Measurements from ENCODE around the gene TRIM29. TPM values are rescaled to one million over a fixed set of nuclear protein-coding genes. Genes with fewer than 3 reads are reported as not detected.

The TRIM29 gene
- total and polyA plus RNA-seq, 2 of the 4 experiments (the other 2 are of a cell fraction) = not detected

DNA sequence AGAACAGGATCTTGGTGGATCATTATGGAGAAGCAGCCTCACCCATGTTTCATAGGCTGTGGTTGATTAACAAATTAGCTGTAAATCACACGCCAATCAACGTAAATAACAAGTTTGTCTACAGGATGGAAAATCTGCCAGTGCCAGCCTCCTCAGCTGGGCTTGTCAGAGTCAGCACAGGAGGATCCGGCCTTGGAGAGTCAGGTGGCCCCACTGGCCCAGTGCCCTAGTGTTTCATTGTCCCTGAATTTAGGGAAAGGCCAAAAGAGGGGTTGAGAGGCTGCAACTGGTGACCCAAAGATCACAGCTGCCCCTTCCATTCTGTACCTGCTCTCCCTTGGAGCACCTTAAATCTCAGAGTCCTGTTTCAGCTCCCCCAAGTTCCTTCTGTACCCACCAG lies 42.4 kb downstream of the TRIM29 start:
- no peak overlapping the region for H3K23ac ChIP-seq (ENCODE audit: low read depth, low read length)
- H2BK120ac ChIP-seq (ENCODE audit: low read depth, low read length) = no peak overlapping the region
- no peak overlapping the region for H2AK5ac ChIP-seq (ENCODE audit: low read depth, low read length)
- no peak for TF ChIP-seq CHD1 (IDR thresholded peaks at IDR 0.05; ENCODE audit: low read depth, low read length)
- no peak for TF ChIP-seq RAD21 (IDR thresholded peaks at IDR 0.05; ENCODE audit: low read length)
- no peak for TF ChIP-seq MAZ (IDR thresholded peaks at IDR 0.05; ENCODE audit: borderline replicate concordance, low read depth, low read length)
- TF ChIP-seq BHLHE40 (IDR thresholded peaks at IDR 0.05; ENCODE audit: low read depth, low read length) = no peak
- no peak for TF ChIP-seq MAFK (IDR thresholded peaks at IDR 0.05; ENCODE audit: low read depth, low read length)
- no peak for TF ChIP-seq RCOR1 (IDR thresholded peaks at IDR 0.05; ENCODE audit: insufficient replicate concordance, low read length)
- H3K27me3 ChIP-seq (ENCODE audit: control insufficient read depth, insufficient read depth, low read length) = peaks cover 48% of the 10 kb centered on the region
- no peak overlapping the region for H3K9ac ChIP-seq (ENCODE audit: low read depth, low read length)
- no peak overlapping the region for H4K5ac ChIP-seq (ENCODE audit: low read depth, low read length)
- no peak overlapping the region for H2AK9ac ChIP-seq (replicated peaks; ENCODE audit: low read depth, low read length, poor library complexity)
- H3K36me3 ChIP-seq (ENCODE audit: control insufficient read depth, insufficient read depth, low read length) = no peaks in the 10 kb centered on the region
- no peak overlapping the region for H2BK5ac ChIP-seq (ENCODE audit: low read depth, low read length, poor library complexity, severe bottlenecking)
- H4K91ac ChIP-seq (ENCODE audit: insufficient read depth, low read depth, low read length) = no peak overlapping the region
- no peak overlapping the region for H3K27ac ChIP-seq (ENCODE audit: insufficient read depth, low read length)
- no peak overlapping the region for H2BK15ac ChIP-seq (ENCODE audit: low read depth, low read length)
- POLR2A ChIA-PET (ENCODE audit: unreplicated experiment) = no interaction called here
- no peak overlapping the region for H4K8ac ChIP-seq (ENCODE audit: low read depth in 2 of 2, low read length in 2 of 2)
- BruUV-seq (replicated peaks) = no TSS peak
- H4K20me1 ChIP-seq (ENCODE audit: insufficient read depth, low read length) = no peaks in the 10 kb centered on the region
- no peak overlapping the region for H3K4me2 ChIP-seq (ENCODE audit: low read depth, low read length)
- in situ Hi-C loops (cut with MboI; ENCODE audit: low sequenced_read_pairs) = no loop called here
- no peaks in the 10 kb centered on the region for H3K9me3 ChIP-seq (ENCODE audit: control insufficient read depth, insufficient read depth, low read length)
- no peak overlapping the region for H2AFZ ChIP-seq (replicated peaks; ENCODE audit: low read length, poor library complexity)
- no peaks in the 10 kb centered on the region for H3K9me1 ChIP-seq (ENCODE audit: insufficient read depth, low read length)
- ATAC-seq (ENCODE audit: low read depth) (no peak), DNase-seq (no peak)
- CTCF ChIA-PET = no interaction called here
- dilution Hi-C loops (cut with HindIII; ENCODE audit: low sequenced_read_pairs, unreplicated experiment) = no loop called here
- no peaks in the 10 kb centered on the region for H3K79me1 ChIP-seq (ENCODE audit: low read depth in 1 of 2, low read length in 2 of 2)
- no peak overlapping the region for H3K4me3 ChIP-seq (ENCODE audit: insufficient read depth, low read depth, low read length)
- H2BK20ac ChIP-seq (ENCODE audit: low read depth, low read length) = no peak overlapping the region
- H3K56ac ChIP-seq (ENCODE audit: extremely low read depth, insufficient read depth, low read length) = no peak overlapping the region
- intact Hi-C loops (cut with micrococcal nuclease) = no loop called here
- H3K4ac ChIP-seq (ENCODE audit: low read depth, low read length) = no peak overlapping the region
- WGBS, 2 experiments (ENCODE audit: extremely low coverage in 2 of 2, insufficient read length in 1 of 2) = 100% methylated on average over 1 of the region's 3 CpGs; no CpG with 5 or more reads in 1 of the 2 experiments
- no peaks in the 10 kb centered on the region for H3K4me1 ChIP-seq (ENCODE audit: control insufficient read depth, insufficient read depth, low read length)
- H3K14ac ChIP-seq (replicated peaks; ENCODE audit: low read depth, low read length) = no peak overlapping the region
- H3K18ac ChIP-seq (ENCODE audit: low read depth, low read length) = no peak overlapping the region

All from IMR-90 (cell line).